Measurements from ENCODE around the gene ALG8.

- no peak for TF ChIP-seq POU2F2 (IDR thresholded peaks at IDR 0.05; ENCODE audit: low read depth, low read length)
- TF ChIP-seq POLR2A (IDR thresholded peaks at IDR 0.05; ENCODE audit: low read depth, low read length), result no peak
- no peak for TF ChIP-seq POLR2AphosphoS5 (IDR thresholded peaks at IDR 0.05; ENCODE audit: low read depth, low read length)
- no peak for TF ChIP-seq SPI1 (IDR thresholded peaks at IDR 0.05; ENCODE audit: low read depth, low read length)
- no peak for TF ChIP-seq TAF1 (IDR thresholded peaks at IDR 0.05; ENCODE audit: low read depth, low read length)
These were observed 28.1 kb downstream of the ALG8 start for GRCh38 chr11:78111298-78111697.
